GM23248 (cell line): ENCODE results near the gene B9D1. TPM values are rescaled to one million over a fixed set of nuclear protein-coding genes. Genes with fewer than 3 reads are reported as not detected.

Experiments
- DNase-seq: peaks from one replicate; pipeline ENCODE4 v3.0.0-alpha.2; 2015
- H2AFZ ChIP-seq: fragments of 200-600 bp; sonication (generic); 2 replicates; pipeline ENCODE4 v1.6.1; 2016; ENCODE audit warnings: antibody characterized with exemption
- H3F3A ChIP-seq: fragments of 200-600 bp; sonication (generic); 2 replicates; pipeline ENCODE4 v1.6.1; 2016; ENCODE audit warnings: mild to moderate bottlenecking, antibody characterized with exemption, mixed run types; ENCODE audit not compliant: insufficient read depth
- H3K27ac ChIP-seq: fragments of 200-600 bp; sonication (generic); 2 replicates; pipeline ENCODE4 v1.5.1; 2016; ENCODE audit warnings: mild to moderate bottlenecking
- H3K27me3 ChIP-seq: fragments of 200-600 bp; sonication (generic); replicated peaks from 2 replicates; pipeline ENCODE4 v1.6.1; 2016; ENCODE audit warnings: mild to moderate bottlenecking; ENCODE audit not compliant: insufficient read depth
- H3K36me3 ChIP-seq: fragments of 200-600 bp; sonication (generic); 2 replicates; pipeline ENCODE4 v1.6.1; 2016; ENCODE audit warnings: low read depth, mild to moderate bottlenecking
- H3K4me1 ChIP-seq: fragments of 200-600 bp; sonication (generic); 2 replicates; pipeline ENCODE4 v1.6.1; 2016; ENCODE audit warnings: mild to moderate bottlenecking; ENCODE audit not compliant: insufficient read depth
- H3K4me2 ChIP-seq: fragments of 200-600 bp; sonication (generic); one replicate; pipeline ENCODE4 v1.6.1; 2016; ENCODE audit warnings: mild to moderate bottlenecking; ENCODE audit not compliant: unreplicated experiment
- H3K4me3 ChIP-seq: fragments of 200-600 bp; sonication (generic); 2 replicates; pipeline ENCODE4 v1.5.1; 2016; ENCODE audit warnings: mild to moderate bottlenecking
- H3K79me2 ChIP-seq: fragments of 200-600 bp; sonication (generic); 2 replicates; pipeline ENCODE4 v1.6.1; 2016; ENCODE audit warnings: mild to moderate bottlenecking; ENCODE audit not compliant: insufficient read depth
- H3K9ac ChIP-seq: fragments of 200-600 bp; sonication (generic); 2 replicates; pipeline ENCODE4 v1.6.1; 2016; ENCODE audit warnings: mild to moderate bottlenecking
- H3K9me2 ChIP-seq: fragments of 200-600 bp; sonication (generic); 2 replicates; pipeline ENCODE4 v1.6.1; 2016; ENCODE audit warnings: mixed run types, mild to moderate bottlenecking, moderate library complexity; ENCODE audit not compliant: insufficient read depth
- H3K9me3 ChIP-seq: fragments of 200-600 bp; sonication (generic); one replicate; pipeline ENCODE4 v1.6.1; 2017; ENCODE audit warnings: low read depth
- H4K20me1 ChIP-seq: fragments of 200-600 bp; sonication (generic); 2 replicates; pipeline ENCODE4 v1.6.0; 2016; ENCODE audit not compliant: insufficient read depth
- EZH2 ChIP-seq: fragments of 200-600 bp; sonication (generic); IDR thresholded peaks from 2 replicates; pipeline ENCODE4 v1.6.1; 2018; ENCODE audit warnings: antibody characterized with exemption, mild to moderate bottlenecking; ENCODE audit not compliant: insufficient read depth, poor library complexity, severe bottlenecking
- EZH2phosphoT487 ChIP-seq: fragments of 200-600 bp; sonication (generic); IDR thresholded peaks from 2 replicates; pipeline ENCODE4 v1.6.1; 2018; ENCODE audit warnings: antibody characterized with exemption, moderate library complexity, mild to moderate bottlenecking, low read depth; ENCODE audit not compliant: insufficient read depth
- WGBS, 2 experiments: methylation state at CpG; one replicate each; pipeline ENCODE4 v1.1.6; 2015 to 2017; ENCODE audit warnings: low lambda C conversion rate in 2 of 2, low coverage in 1 of 2; ENCODE audit errors: missing lambda C conversion rate in 2 of 2; 5-methylcytosine and 5-hydroxymethylcytosine counted together
- in situ Hi-C: fragments of 300-500 bp; cut with MboI; formaldehyde crosslinking; loops from 2 replicates; pipeline ENCODE4 v1.15.0; 2020
- microRNA counts: library from miRNA; unstranded; fragments of <30 nt; microRNA quantifications from one replicate; lab custom pipeline; 2016
- microRNA-seq: library from miRNA; unstranded; fragments of <30 nt; microRNA quantifications from one replicate; pipeline ENCODE4, GENCODE V29; 2016; ENCODE audit warnings: borderline number of aligned reads
- polyA plus RNA-seq: library from polyadenylated mRNA; unstranded; fragments of >200 nt; fragmentation: Nextera tagmentation; extraction: Ambion mirVana; gene quantifications from 2 replicates; pipeline ENCODE4 v1.2.1, GENCODE V29; 2016
- small RNA-seq: library from RNA; depleted of rRNA; stranded (forward); fragments of <200 nt; gene quantifications from one replicate; pipeline ENCODE3, GENCODE V24; 2014; ENCODE audit warnings: low read depth, low replicate concordance
- total RNA-seq: library from RNA; depleted of rRNA; stranded (reverse); fragments of >200 nt; shearing (Covaris generic); gene quantifications from 2 replicates; pipeline ENCODE4 v1.2.3, GENCODE V29; 2014; rRNA removed

The B9D1 gene
- total and polyA plus RNA-seq, 2 experiments from 2014 or later: 15.5 to 24.4 TPM

GRCh38 chr17:19296786-19297778 lies 65.4 kb downstream of the B9D1 start:
- no peak for DNase-seq
- H4K20me1 ChIP-seq: no peaks in the 10 kb centered on the region
- no peaks in the 10 kb centered on the region for H3K9me3 ChIP-seq
- no peak overlapping the region for H3K4me2 ChIP-seq
- peaks cover 57% of the 10 kb centered on the region for H3K79me2 ChIP-seq
- no peaks in the 10 kb centered on the region for H3K27me3 ChIP-seq
- in situ Hi-C loops: no loop called here
- no peak overlapping the region for H3K4me3 ChIP-seq
- no peak overlapping the region for H2AFZ ChIP-seq
- H3K9ac ChIP-seq: no peak overlapping the region
- 82 to 87% methylated on average over 11 of the region's 11 CpGs for WGBS, 2 experiments
- H3K36me3 ChIP-seq: no peaks in the 10 kb centered on the region
- no peaks in the 10 kb centered on the region for H3K9me2 ChIP-seq
- H3F3A ChIP-seq: no peaks in the 10 kb centered on the region
- TF ChIP-seq EZH2phosphoT487: no peak
- no peak for TF ChIP-seq EZH2
- H3K27ac ChIP-seq: no peak overlapping the region
- H3K4me1 ChIP-seq: no peaks in the 10 kb centered on the region

GRCh38 chr17:19295473-19296135 lies 66.9 kb downstream of the B9D1 start:
- H3K79me2 ChIP-seq: peaks cover 61% of the 10 kb centered on the region
- H3K9me3 ChIP-seq: no peaks in the 10 kb centered on the region
- no peaks in the 10 kb centered on the region for H4K20me1 ChIP-seq
- no peaks in the 10 kb centered on the region for H3F3A ChIP-seq
- no peak for DNase-seq
- no peak overlapping the region for H3K27ac ChIP-seq
- H3K27me3 ChIP-seq: no peaks in the 10 kb centered on the region
- no peak overlapping the region for H3K4me3 ChIP-seq
- in situ Hi-C loops: no loop called here
- no peaks in the 10 kb centered on the region for H3K4me1 ChIP-seq
- WGBS, 2 experiments: 81% methylated on average over 8 of the region's 8 CpGs
- no peak overlapping the region for H3K9ac ChIP-seq
- no peak overlapping the region for H3K4me2 ChIP-seq
- no peaks in the 10 kb centered on the region for H3K36me3 ChIP-seq
- no peak for TF ChIP-seq EZH2phosphoT487
- no peak for TF ChIP-seq EZH2
- H3K9me2 ChIP-seq: no peaks in the 10 kb centered on the region
- H2AFZ ChIP-seq: no peak overlapping the region

- peaks cover 55% of the 10 kb centered on the region for H3K79me2 ChIP-seq
- H3K4me1 ChIP-seq: no peaks in the 10 kb centered on the region
- in situ Hi-C loops: no loop called here
- WGBS, 2 experiments: 97% methylated on average over 3 of the region's 3 CpGs
- TF ChIP-seq EZH2phosphoT487 (no peak), EZH2 (no peak)
- H3K9me2 ChIP-seq: no peaks in the 10 kb centered on the region
- H2AFZ ChIP-seq: no peak overlapping the region
- no peak overlapping the region for H3K9ac ChIP-seq
- no peak overlapping the region for H3K4me3 ChIP-seq
- H3F3A ChIP-seq: no peaks in the 10 kb centered on the region
- H3K27ac ChIP-seq: no peak overlapping the region
- H3K9me3 ChIP-seq: no peaks in the 10 kb centered on the region
- H3K27me3 ChIP-seq: no peaks in the 10 kb centered on the region
- no peaks in the 10 kb centered on the region for H3K36me3 ChIP-seq
- no peak for DNase-seq
- H4K20me1 ChIP-seq: no peaks in the 10 kb centered on the region
- H3K4me2 ChIP-seq: no peak overlapping the region
Measured at GRCh38 chr17:19294443-19294842, 68.1 kb downstream of the B9D1 start.

MicroRNAs within 50 kb of the gene (microRNA counts, 767-probe panel; counts per million panel counts)
- microRNA hsa-miR-1180 (lab: Ali Mortazavi, UCI): 447 counts per million, percentile 86 among the panel's probes with 10 or more counts

Small RNA genes within 50 kb of the gene (microRNA-seq; reads per million reads assigned to microRNA genes)
- gene MIR1180: 979 reads per million, percentile 76 among the genes with 10 or more reads in this experiment

Small RNA genes within 50 kb of the gene (small RNA-seq; reads per million reads assigned to genes)
- 0.19 reads per million for gene MIR1180

Other genes with a start within 250 kb of the B9D1 start
- gene GRAPL, start 235.1 kb downstream of the B9D1 start, total RNA-seq: not detected in 2 replicates
- not detected in 2 replicates for gene GRAPL, start 235.1 kb downstream of the B9D1 start, polyA plus RNA-seq
- gene EPN2, start 125.4 kb downstream of the B9D1 start, total RNA-seq: 21.2 and 25.3 TPM in 2 replicates
- 54.0 and 56.2 TPM in 2 replicates for gene EPN2, start 125.4 kb downstream of the B9D1 start, polyA plus RNA-seq
- 11.3 and 21.2 TPM in 2 replicates for gene MAPK7, start 15.8 kb upstream of the B9D1 start, total RNA-seq
- 25.7 and 28.6 TPM in 2 replicates for gene MAPK7, start 15.8 kb upstream of the B9D1 start, polyA plus RNA-seq
- 79.0 and 97.8 TPM in 2 replicates for gene MFAP4, start 24.5 kb upstream of the B9D1 start, total RNA-seq
- gene MFAP4, start 24.5 kb upstream of the B9D1 start, polyA plus RNA-seq: 155 and 156 TPM in 2 replicates
- gene RNF112, start 48.5 kb upstream of the B9D1 start, total RNA-seq: 7.8 and 9.1 TPM in 2 replicates
- 0.75 and 0.83 TPM in 2 replicates for gene RNF112, start 48.5 kb upstream of the B9D1 start, polyA plus RNA-seq
- 1.9 and 7.0 TPM in 2 replicates for gene SLC47A1, start 171.1 kb upstream of the B9D1 start, total RNA-seq
- gene SLC47A1, start 171.1 kb upstream of the B9D1 start, polyA plus RNA-seq: 0.76 and 1.1 TPM in 2 replicates